ENCODE measurements around the gene PDGFC.

DNA sequence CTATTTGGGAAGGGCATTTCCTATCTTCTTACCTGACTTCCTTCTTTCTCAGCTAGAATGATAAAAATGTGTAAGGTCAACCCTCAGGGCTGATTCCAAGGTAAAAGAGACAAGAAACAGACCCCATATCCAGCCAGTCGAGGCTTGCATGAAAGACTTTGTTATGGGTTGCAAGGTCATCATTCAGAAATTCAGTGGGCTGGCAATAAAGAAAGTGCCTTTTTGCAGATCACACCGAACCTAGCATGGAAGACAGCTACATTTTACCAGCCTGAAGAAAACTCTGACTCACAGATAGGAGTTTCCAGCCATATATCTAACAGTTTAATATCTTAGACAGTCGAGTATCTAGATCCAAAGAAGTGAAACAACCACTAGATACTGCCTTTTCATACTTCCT is 87.4 kb downstream of the PDGFC start:
- TF ChIP-seq TARDBP (IDR thresholded peaks at IDR 0.05) (no peak), SP1 (IDR thresholded peaks at IDR 0.05) (no peak), SUZ12 (IDR thresholded peaks at IDR 0.05) (no peak), FOXM1 (IDR thresholded peaks at IDR 0.05; ENCODE audit: borderline replicate concordance) (no peak), ELF4 (IDR thresholded peaks at IDR 0.05) (no peak), BHLHE40 (IDR thresholded peaks at IDR 0.05; ENCODE audit: borderline replicate concordance) (no peak), HDGF (IDR thresholded peaks at IDR 0.05; ENCODE audit: borderline replicate concordance) (no peak), LEF1 (IDR thresholded peaks at IDR 0.05; ENCODE audit: borderline replicate concordance) (no peak), CTBP1 (IDR thresholded peaks at IDR 0.05; ENCODE audit: borderline replicate concordance) (no peak), FOXK2 (IDR thresholded peaks at IDR 0.05) (no peak), L3MBTL2 (conservative IDR thresholded peaks at IDR 0.05) (no peak), ZNF384 (IDR thresholded peaks at IDR 0.05) (no peak), FOXA1 (IDR thresholded peaks at IDR 0.05) (no peak)
- TF ChIP-seq, protein P1, sequence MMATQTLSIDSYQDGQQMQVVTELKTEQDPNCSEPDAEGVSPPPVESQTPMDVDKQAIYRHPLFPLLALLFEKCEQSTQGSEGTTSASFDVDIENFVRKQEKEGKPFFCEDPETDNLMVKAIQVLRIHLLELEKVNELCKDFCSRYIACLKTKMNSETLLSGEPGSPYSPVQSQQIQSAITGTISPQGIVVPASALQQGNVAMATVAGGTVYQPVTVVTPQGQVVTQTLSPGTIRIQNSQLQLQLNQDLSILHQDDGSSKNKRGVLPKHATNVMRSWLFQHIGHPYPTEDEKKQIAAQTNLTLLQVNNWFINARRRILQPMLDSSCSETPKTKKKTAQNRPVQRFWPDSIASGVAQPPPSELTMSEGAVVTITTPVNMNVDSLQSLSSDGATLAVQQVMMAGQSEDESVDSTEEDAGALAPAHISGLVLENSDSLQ (IDR thresholded peaks at IDR 0.05) = no peak

Measured in HEK293T (cell line).